GM21619 (cell line): ENCODE measurements around the gene FAM3D.
"Not testable (repeated sequence)": the region's sequence is repeated elsewhere in the genome, so short reads cannot be mapped to it uniquely, and the experiment has no call there.

Source experiments
- ATAC-seq: cut with Tn5 transposase; IDR thresholded peaks from one replicate; pipeline ENCODE4 v1.9.1; 2021; ENCODE audit not compliant: unreplicated experiment

The FAM3D gene

GRCh38 chr3:58666683-58667082 lies at the start of gene FAM3D:
Gene FAM3D, minus strand, starts transcription at chr3:58666774. Its CDS starts 11,211 bp downstream, at chr3:58655563.
- no peak for ATAC-seq

GRCh38 chr3:58713715-58714401 lies 47.3 kb upstream of the FAM3D start:
- ATAC-seq = no peak

- ATAC-seq = no peak
Observed at GRCh38 chr3:58711871-58712270, 45.3 kb upstream of the FAM3D start.

GRCh38 chr3:58708983-58709382 lies 42.4 kb upstream of the FAM3D start:
- not testable (repeated sequence) for ATAC-seq

GRCh38 chr3:58708116-58708791 lies 41.7 kb upstream of the FAM3D start:
- no peak for ATAC-seq

GRCh38 chr3:58707390-58707930 lies 40.9 kb upstream of the FAM3D start:
- ATAC-seq = no peak

GRCh38 chr3:58706395-58707167 lies 40.0 kb upstream of the FAM3D start:
- ATAC-seq = no peak

GRCh38 chr3:58704745-58705144 lies 38.2 kb upstream of the FAM3D start:
- peak; percentile 70 for ATAC-seq

- not testable (repeated sequence) for ATAC-seq
Observed at GRCh38 chr3:58704304-58704703, 37.7 kb upstream of the FAM3D start.

- no peak for ATAC-seq
Observed at GRCh38 chr3:58698246-58698645, 31.7 kb upstream of the FAM3D start.

GRCh38 chr3:58697561-58697960 lies 31.0 kb upstream of the FAM3D start:
- ATAC-seq = peak; percentile 74

GRCh38 chr3:58696813-58697212 lies 30.2 kb upstream of the FAM3D start:
- not testable (repeated sequence) for ATAC-seq

GRCh38 chr3:58696093-58696492 lies 29.5 kb upstream of the FAM3D start:
- no peak for ATAC-seq

GRCh38 chr3:58695284-58695683 lies 28.7 kb upstream of the FAM3D start:
- ATAC-seq = not testable (repeated sequence)

GRCh38 chr3:58693940-58694850 lies 27.6 kb upstream of the FAM3D start:
- ATAC-seq = peak; percentile 46

- ATAC-seq = no peak
Observed at GRCh38 chr3:58692484-58692883, 25.9 kb upstream of the FAM3D start.

- ATAC-seq = no peak
Observed at GRCh38 chr3:58691997-58692396, 25.4 kb upstream of the FAM3D start.

- no peak for ATAC-seq
Observed at GRCh38 chr3:58690490-58690889, 23.9 kb upstream of the FAM3D start.

GRCh38 chr3:58688574-58688973 lies 22.0 kb upstream of the FAM3D start:
- no peak for ATAC-seq

GRCh38 chr3:58686847-58687246 lies 20.3 kb upstream of the FAM3D start:
- no peak for ATAC-seq
